H1 (cell line): ENCODE measurements around the gene MCUB. TPM values are rescaled to one million over a fixed set of nuclear protein-coding genes. Genes with fewer than 3 reads are reported as not detected.

Experiments
- CTCF ChIA-PET: fragments of 300-600 bp; sonication (Branson Sonifier 250); formaldehyde crosslinking; loops from one replicate; lab custom pipeline; 2021; ENCODE audit not compliant: partially characterized antibody; lab: Charles Lee
- POLR2A ChIA-PET: fragments of 300-600 bp; sonication (Branson Sonifier 250); formaldehyde crosslinking; loops from one replicate; lab custom pipeline; 2021; ENCODE audit warnings: inconsistent platforms; ENCODE audit not compliant: partially characterized antibody; lab: Charles Lee
- DNase-seq, 2 experiments: peaks; one replicate each; pipeline versions ENCODE4 v3.0.0 to v3.0.0-alpha.2; 2010 to 2022; ENCODE audit warnings: low spot score in 2 of 2, low read depth in 1 of 2, mixed read lengths in 1 of 2
- FAIRE-seq: peaks from 2 replicates; lab custom pipeline; 2011; peaks lifted over from hg19 to GRCh38; lab: Jason Lieb, UNC
- H2AFZ ChIP-seq: 2 replicates; pipeline ENCODE4 v1.8.1; 2012; ENCODE audit warnings: low read length, inconsistent platforms
- H2AK5ac ChIP-seq: 2 replicates; pipeline ENCODE4 v1.6.1; 2013; ENCODE audit warnings: low read depth, low read length
- H2BK120ac ChIP-seq: replicated peaks from 2 replicates; pipeline ENCODE3; 2013; ENCODE audit warnings: low read depth, low read length, inconsistent platforms
- H2BK12ac ChIP-seq: 2 replicates; pipeline ENCODE4 v1.6.1; 2013; ENCODE audit warnings: low read depth, low read length
- H2BK15ac ChIP-seq: 2 replicates; pipeline ENCODE4 v1.6.1; 2013; ENCODE audit warnings: low read length
- H2BK20ac ChIP-seq: 2 replicates; pipeline ENCODE4 v1.6.1; 2013; ENCODE audit warnings: low read length
- H2BK5ac ChIP-seq: 2 replicates; pipeline ENCODE4 v1.6.1; 2013; ENCODE audit warnings: low read depth, low read length
- H3K14ac ChIP-seq: 2 replicates; pipeline ENCODE4 v1.6.1; 2013; ENCODE audit warnings: inconsistent platforms; ENCODE audit not compliant: insufficient read length
- H3K18ac ChIP-seq: 2 replicates; pipeline ENCODE4 v1.6.1; 2013; ENCODE audit warnings: low read length; ENCODE audit errors: extremely low read depth
- H3K23ac ChIP-seq: 2 replicates; pipeline ENCODE4 v1.6.1; 2013; ENCODE audit warnings: inconsistent platforms; ENCODE audit not compliant: insufficient read length
- H3K23me2 ChIP-seq: 2 replicates; pipeline ENCODE4 v1.6.1; 2013; ENCODE audit warnings: low read depth, low read length
- H3K27ac ChIP-seq: 2 replicates; pipeline ENCODE4 v1.6.1; 2011; ENCODE audit warnings: low read depth, low read length, inconsistent platforms
- H3K27me3 ChIP-seq, 4 experiments: replicated peaks in 1 of 4; 1 replicate in 1 of 4; 2 replicates in 3 of 4; pipeline versions ENCODE4 v1.6.1 to v1.8.1; 2011 to 2013; ENCODE audit warnings: low read length in 3 of 4, mild to moderate bottlenecking in 3 of 4, inconsistent platforms in 2 of 4, mixed read lengths in 2 of 4, moderate library complexity in 1 of 4; ENCODE audit not compliant: control insufficient read depth in 3 of 4, insufficient read depth in 3 of 4; ENCODE audit errors: extremely low read depth in 1 of 4
- H3K36me3 ChIP-seq, 4 experiments: 2 replicates each; pipeline versions ENCODE4 v1.6.1 to v1.8.1; 2011 to 2013; ENCODE audit warnings: mild to moderate bottlenecking in 4 of 4, low read length in 3 of 4, moderate library complexity in 2 of 4, control low read depth in 1 of 4, inconsistent platforms in 1 of 4; ENCODE audit not compliant: insufficient read depth in 4 of 4, control insufficient read depth in 2 of 4
- H3K4ac ChIP-seq: replicated peaks from 2 replicates; pipeline ENCODE3; 2013; ENCODE audit warnings: low read length, low read depth, mixed read lengths, inconsistent platforms; ENCODE audit not compliant: insufficient read length
- H3K4me1 ChIP-seq, 4 experiments: replicated peaks in 1 of 4; 1 replicate in 1 of 4; 2 replicates in 3 of 4; pipeline versions ENCODE4 v1.6.1 to v1.8.1; 2011 to 2013; ENCODE audit warnings: low read length in 3 of 4, inconsistent platforms in 2 of 4, mixed read lengths in 1 of 4; ENCODE audit not compliant: insufficient read depth in 4 of 4, control insufficient read depth in 3 of 4
- H3K4me2 ChIP-seq, 2 experiments: 2 replicates each; pipeline versions ENCODE4 v1.6.1 to v1.8.1; 2011 to 2013; ENCODE audit warnings: low read depth in 2 of 2, low read length in 2 of 2, control low read depth in 1 of 2, inconsistent platforms in 1 of 2, mild to moderate bottlenecking in 1 of 2; ENCODE audit not compliant: insufficient read depth in 1 of 2
- H3K4me3 ChIP-seq, 4 experiments: fragments of 200-600, 300-600 bp in 1 of 4; sonication (generic), shearing (Covaris generic), sonication (Bioruptor Twin) in 1 of 4; 2 replicates each; pipeline versions ENCODE4 v1.5.1 to v1.8.1; 2011 to 2016; ENCODE audit warnings: low read length in 4 of 4, low read depth in 3 of 4, control low read depth in 2 of 4, inconsistent platforms in 2 of 4, mild to moderate bottlenecking in 2 of 4, mixed read lengths in 1 of 4, moderate library complexity in 1 of 4; ENCODE audit not compliant: insufficient read depth in 2 of 4; ENCODE audit errors: extremely low read depth in 1 of 4
- H3K56ac ChIP-seq: replicated peaks from 2 replicates; pipeline ENCODE3; 2013; ENCODE audit warnings: low read depth, mild to moderate bottlenecking, mixed read lengths, low read length, inconsistent platforms; ENCODE audit not compliant: insufficient read length
- H3K79me1 ChIP-seq: 2 replicates; pipeline ENCODE4 v1.6.1; 2013; ENCODE audit warnings: low read depth, low read length, control low read depth
- H3K79me2 ChIP-seq, 2 experiments: 2 replicates each; pipeline versions ENCODE4 v1.6.1 to v1.8.1; 2012 to 2013; ENCODE audit warnings: low read length in 2 of 2, mild to moderate bottlenecking in 2 of 2, inconsistent platforms in 1 of 2; ENCODE audit not compliant: insufficient read depth in 2 of 2, control insufficient read depth in 1 of 2
- H3K9ac ChIP-seq, 4 experiments: replicated peaks in 1 of 4; 1 replicate in 1 of 4; 2 replicates in 3 of 4; pipeline versions ENCODE4 v1.6.1 to v1.8.1; 2011 to 2013; ENCODE audit warnings: low read depth in 3 of 4, low read length in 3 of 4, control low read depth in 2 of 4, mild to moderate bottlenecking in 2 of 4, moderate library complexity in 2 of 4, inconsistent platforms in 1 of 4; ENCODE audit errors: extremely low read depth in 1 of 4
- H3K9me3 ChIP-seq, 2 experiments: 2 replicates each; pipeline versions ENCODE4 v1.6.1 to v1.8.1; 2012 to 2013; ENCODE audit warnings: mild to moderate bottlenecking in 2 of 2, moderate library complexity in 2 of 2, control low read depth in 1 of 2, inconsistent platforms in 1 of 2, low read depth in 1 of 2, low read length in 1 of 2, mixed read lengths in 1 of 2; ENCODE audit not compliant: insufficient read depth in 2 of 2
- H4K20me1 ChIP-seq, 2 experiments: replicated peaks in 1 of 2; 2 replicates each; pipeline versions ENCODE3 to v1.8.1; 2011 to 2013; ENCODE audit warnings: inconsistent platforms in 2 of 2, low read length in 2 of 2, mild to moderate bottlenecking in 1 of 2; ENCODE audit not compliant: insufficient read depth in 2 of 2, control insufficient read depth in 1 of 2
- H4K5ac ChIP-seq: 2 replicates; pipeline ENCODE4 v1.6.1; 2013; ENCODE audit warnings: low read length, low read depth, mixed read lengths, inconsistent platforms; ENCODE audit not compliant: insufficient read length
- H4K8ac ChIP-seq: 2 replicates; pipeline ENCODE4 v1.8.0; 2013; ENCODE audit warnings: mild to moderate bottlenecking, moderate library complexity, low read length, inconsistent platforms; ENCODE audit not compliant: insufficient read depth; ENCODE audit errors: extremely low read depth
- H4K91ac ChIP-seq: replicated peaks from 2 replicates; pipeline ENCODE3; 2013; ENCODE audit warnings: low read length, mixed read lengths, inconsistent platforms; ENCODE audit not compliant: insufficient read length
- CHD2 ChIP-seq: IDR thresholded peaks from 2 replicates; pipeline ENCODE4 v1.6.1; 2012; ENCODE audit warnings: low read length, improper control_type of control experiment
- POLR2AphosphoS5 ChIP-seq: IDR thresholded peaks from 2 replicates; pipeline ENCODE4 v1.6.1; 2011; ENCODE audit warnings: low read depth, low read length
- RXRA ChIP-seq: IDR thresholded peaks from 2 replicates; pipeline ENCODE4 v1.6.1; 2011; ENCODE audit warnings: low read depth, mild to moderate bottlenecking, low read length, moderate library complexity; ENCODE audit not compliant: insufficient read depth
- TCF12 ChIP-seq: IDR thresholded peaks from 2 replicates; pipeline ENCODE4 v1.6.1; 2011; ENCODE audit warnings: low read depth, mild to moderate bottlenecking, low read length
- WGBS, 2 experiments: shearing (Covaris generic) in 1 of 2; methylation state at CpG; one replicate each; pipeline versions ENCODE4 v1.1.6 to v1.1.7; 2013 to 2015; ENCODE audit warnings: low lambda C conversion rate in 2 of 2, mixed read lengths in 2 of 2, inconsistent platforms in 1 of 2, low coverage in 1 of 2, missing lambda C conversion rate in 1 of 2; ENCODE audit not compliant: insufficient replicate concordance in 2 of 2, insufficient coverage in 1 of 2, insufficient read length in 1 of 2; ENCODE audit errors: extremely low coverage in 1 of 2, missing lambda C conversion rate in 1 of 2; 5-methylcytosine and 5-hydroxymethylcytosine counted together
- polyA plus RNA-seq, 7 experiments: library from polyadenylated mRNA; depleted of rRNA in 3 of 7; stranded (reverse) in 5 of 7; unstranded in 2 of 7; fragments of >200 nt in 5 of 7; fragments of 200-250 nt in 2 of 7; gene quantifications; 1 replicate in 5 of 7; 2 replicates in 1 of 7; 4 replicates in 1 of 7; pipeline versions ENCODE4 v1.2.1 to v1.2.3, GENCODE V29; 2011 to 2013; ENCODE audit warnings: missing spikeins in 2 of 7, mixed read lengths in 2 of 7
- total RNA-seq: library from RNA; stranded (reverse); fragmentation: NEBNext Ultra II Directional; extraction: Animal tissue kit (Norgen Biotek cat#: 25700); gene quantifications from 2 replicates; pipeline ENCODE4 v1.2.1, GENCODE V29; 2021
- TF ChIP-seq, protein P1 (sequence below): IDR thresholded peaks from 2 replicates; pipeline ENCODE4 v1.6.1; 2011; ENCODE audit warnings: low read depth, mild to moderate bottlenecking, low read length; ENCODE audit not compliant: insufficient read depth
- TF ChIP-seq, protein P2 (sequence below): IDR thresholded peaks from 2 replicates; pipeline ENCODE4 v1.6.1; 2011; ENCODE audit warnings: low read length, improper control_type of control experiment

Gene MCUB
- total and polyA plus RNA-seq, 2 of the 8 experiments (the other 6 are each of a cell fraction or from before 2014, with no cell fraction given), result 15.2 to 19.4 TPM

DNA sequence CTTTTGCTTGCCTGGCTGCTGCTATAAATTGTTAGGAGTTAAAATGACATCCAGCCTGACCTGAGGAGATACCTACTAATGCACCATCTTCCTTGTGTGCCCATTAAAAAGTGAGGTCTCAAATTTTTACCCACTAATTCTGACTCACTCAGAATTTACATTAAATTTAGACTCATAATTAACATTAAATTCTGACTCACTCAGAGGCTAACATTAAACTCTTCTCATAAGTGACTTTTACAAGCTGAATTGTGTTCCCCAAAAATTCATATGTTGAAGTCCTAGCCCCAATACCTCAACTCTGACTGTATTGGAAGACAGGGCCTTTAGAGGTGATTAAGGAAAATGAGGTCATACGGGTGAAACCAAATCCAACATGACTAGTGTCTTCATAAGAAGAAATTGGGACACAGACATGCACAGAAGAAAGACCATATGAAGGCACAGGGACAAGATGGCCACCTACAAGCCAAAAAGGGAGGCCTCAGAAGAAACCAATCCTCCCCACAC lies 131.4 kb downstream of the MCUB start:
- FAIRE-seq, result no peak
- peaks cover 4 to 20% (median 11%) of the 10 kb centered on the region in 4 experiments; a peak in 6 of 8 replicates for H3K36me3 ChIP-seq
- no peak overlapping the region for H2AK5ac ChIP-seq
- H3K14ac ChIP-seq, result no peak overlapping the region
- no peaks in the 10 kb centered on the region for H3K27me3 ChIP-seq
- H3K18ac ChIP-seq, result no peak overlapping the region
- H2BK20ac ChIP-seq, result no peak overlapping the region
- ChIA-PET CTCF (interaction anchor here (0.5 kb wide), 1 partner anchor 44 kb away, joined by 4 read pairs; no protein-coding TSS in a partner anchor), POLR2A (no interaction called here)
- H3K56ac ChIP-seq, result no peak overlapping the region
- no peaks in the 10 kb centered on the region for H3K4me1 ChIP-seq
- no peak overlapping the region for H3K4me3 ChIP-seq
- no peak overlapping the region for H4K5ac ChIP-seq
- no peaks in the 10 kb centered on the region for H3K79me1 ChIP-seq
- H3K9ac ChIP-seq, result no peak overlapping the region
- H3K79me2 ChIP-seq, result no peaks in the 10 kb centered on the region
- TF ChIP-seq, protein P1, sequence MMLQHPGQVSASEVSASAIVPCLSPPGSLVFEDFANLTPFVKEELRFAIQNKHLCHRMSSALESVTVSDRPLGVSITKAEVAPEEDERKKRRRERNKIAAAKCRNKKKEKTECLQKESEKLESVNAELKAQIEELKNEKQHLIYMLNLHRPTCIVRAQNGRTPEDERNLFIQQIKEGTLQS, result no peak
- TF ChIP-seq CHD2 (no peak), RXRA (no peak), TCF12 (no peak), POLR2AphosphoS5 (no peak)
- TF ChIP-seq, protein P2, sequence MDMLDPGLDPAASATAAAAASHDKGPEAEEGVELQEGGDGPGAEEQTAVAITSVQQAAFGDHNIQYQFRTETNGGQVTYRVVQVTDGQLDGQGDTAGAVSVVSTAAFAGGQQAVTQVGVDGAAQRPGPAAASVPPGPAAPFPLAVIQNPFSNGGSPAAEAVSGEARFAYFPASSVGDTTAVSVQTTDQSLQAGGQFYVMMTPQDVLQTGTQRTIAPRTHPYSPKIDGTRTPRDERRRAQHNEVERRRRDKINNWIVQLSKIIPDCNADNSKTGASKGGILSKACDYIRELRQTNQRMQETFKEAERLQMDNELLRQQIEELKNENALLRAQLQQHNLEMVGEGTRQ, result no peak
- TF ChIP-seq, all 59 proteins: peak for 0
- Histone ChIP-seq H3K4ac (no peak overlapping the region), H4K8ac (no peak overlapping the region), H2BK120ac (no peak overlapping the region), H4K91ac (no peak overlapping the region), H2BK12ac (no peak overlapping the region), H2BK15ac (no peak overlapping the region), H3K27ac (no peak overlapping the region), H2BK5ac (no peak overlapping the region), H2AFZ (no peak overlapping the region), H3K4me2 (no peak overlapping the region), H4K20me1 (peaks cover 0 to 1% of the 10 kb centered on the region in 2 experiments), H3K23ac (no peak overlapping the region), H3K9me3 (no peaks in the 10 kb centered on the region), H3K23me2 (no peaks in the 10 kb centered on the region)
- no peak for DNase-seq
- WGBS, 2 experiments, result 91% methylated on average over 1 of the region's 1 CpG; no CpG with 5 or more reads in 1 of the 2 experiments
